PFSK-1 (cell line): ENCODE results near the gene DTNA.

Experiments
- POLR2AphosphoS5 ChIP-seq: IDR thresholded peaks from 2 replicates; pipeline ENCODE4 v1.6.1; 2012; ENCODE audit warnings: low read depth, mild to moderate bottlenecking, control low read depth, low read length, moderate library complexity
- SIN3A ChIP-seq: IDR thresholded peaks from 2 replicates; pipeline ENCODE4 v1.6.1; 2012; ENCODE audit warnings: mild to moderate bottlenecking, low read length, moderate library complexity, borderline replicate concordance; ENCODE audit not compliant: insufficient read depth

DNA sequence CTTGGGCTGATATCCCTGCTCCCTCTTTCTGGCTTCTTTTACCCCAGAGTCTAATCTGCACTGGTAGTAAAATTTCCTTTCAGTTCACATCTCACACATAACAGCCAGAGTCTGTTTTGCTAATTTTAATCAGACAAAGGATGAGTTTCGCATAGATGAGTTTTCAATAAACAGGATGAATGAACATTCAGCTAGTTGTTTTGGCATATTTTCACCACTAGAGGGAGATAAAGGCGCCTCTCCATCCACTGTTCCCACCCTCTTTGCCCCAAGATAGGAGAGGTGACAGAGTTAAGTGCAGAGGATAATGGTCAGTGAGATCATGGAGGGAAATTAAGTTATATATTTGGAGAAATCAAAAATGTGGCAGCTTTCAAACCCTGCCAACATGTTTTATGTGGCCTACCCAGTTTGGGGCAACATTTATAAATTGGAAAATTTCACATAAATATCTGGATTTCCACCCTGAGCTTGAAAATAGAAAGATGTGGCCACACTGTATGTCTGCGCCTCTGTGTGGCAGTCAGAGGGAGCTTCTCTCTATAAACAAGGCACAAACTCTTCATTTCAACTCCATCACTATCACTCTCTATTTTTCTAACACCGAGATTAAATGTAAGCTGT is 48.5 kb upstream of the DTNA start:
- no peak for TF ChIP-seq SIN3A
- no peak for TF ChIP-seq POLR2AphosphoS5
